AG04450 (cell line): ENCODE results near the gene PLCL1. TPM values are rescaled to one million over a fixed set of nuclear protein-coding genes. Genes with fewer than 3 reads are reported as not detected.

Experiments used
- CTCF ChIA-PET: fragments of 300-600, 350-600 bp; formaldehyde crosslinking; extraction: SDS; loops from one replicate; lab custom pipeline; 2022; ENCODE audit warnings: antibody characterized with exemption, inconsistent platforms; lab: Charles Lee
- POLR2A ChIA-PET: fragments of 350-600 bp; formaldehyde crosslinking; extraction: SDS; loops from one replicate; lab custom pipeline; 2021; ENCODE audit warnings: antibody characterized with exemption, inconsistent platforms; lab: Yijun Ruan, JAX
- DNase-seq: peaks from one replicate; pipeline ENCODE4 v3.0.0-alpha.2; 2011; ENCODE audit warnings: low read depth, low spot score
- H3K27ac ChIP-seq: one replicate; pipeline ENCODE4 v1.5.1; 2012; ENCODE audit warnings: low read depth, low read length, control low read depth
- H3K27me3 ChIP-seq: one replicate; pipeline ENCODE4 v1.6.0; 2012; ENCODE audit warnings: low read length; ENCODE audit not compliant: control insufficient read depth, insufficient read depth
- H3K4me3 ChIP-seq: 2 replicates; pipeline ENCODE4 v1.5.1; 2011; ENCODE audit warnings: mild to moderate bottlenecking, low read depth, low read length, control low read depth
- H3K9me3 ChIP-seq: 2 replicates; pipeline ENCODE4 v1.5.1; 2012; ENCODE audit warnings: low read length; ENCODE audit not compliant: control insufficient read depth, insufficient read depth
- CTCF ChIP-seq: IDR thresholded peaks from 2 replicates; pipeline ENCODE4 v1.5.1; 2011; ENCODE audit warnings: low read depth, low read length, control low read depth, inconsistent platforms
- polyA plus RNA-seq: library from polyadenylated mRNA; depleted of rRNA; stranded (reverse); fragments of >200 nt; gene quantifications from 2 replicates; pipeline ENCODE4 v1.2.3, GENCODE V29; 2011

The PLCL1 gene
- polyA plus RNA-seq, 1 experiment, result 0.43 TPM

GRCh38 chr2:197786010-197786877, 18.1 kb upstream of the PLCL1 start:
- DNase-seq, result no peak
- ChIA-PET CTCF (no interaction called here), POLR2A (no interaction called here)
- H3K27ac ChIP-seq, result no peak overlapping the region
- peak; percentile 32 for TF ChIP-seq CTCF
- peaks cover 4% of the 10 kb centered on the region for H3K27me3 ChIP-seq
- no peak overlapping the region for H3K4me3 ChIP-seq
- H3K9me3 ChIP-seq, result peaks cover 18% of the 10 kb centered on the region

GRCh38 chr2:197793456-197793855, 10.9 kb upstream of the PLCL1 start:
- TF ChIP-seq CTCF, result no peak
- ChIA-PET CTCF (interaction anchor here (1.3 to 1.4 kb wide), 2 partner anchors 334 to 503 kb away, joined by 4 to 6 read pairs; no protein-coding TSS in a partner anchor), POLR2A (no interaction called here)
- DNase-seq, result no peak
- peaks cover 6% of the 10 kb centered on the region for H3K27me3 ChIP-seq
- no peaks in the 10 kb centered on the region for H3K9me3 ChIP-seq
- H3K27ac ChIP-seq, result no peak overlapping the region
- H3K4me3 ChIP-seq, result no peak overlapping the region

- TF ChIP-seq CTCF, result no peak
- Histone ChIP-seq H3K4me3 (no peak overlapping the region), H3K9me3 (no peaks in the 10 kb centered on the region), H3K27ac (no peak overlapping the region), H3K27me3 (peaks cover 8% of the 10 kb centered on the region)
- ChIA-PET CTCF (interaction anchor here (0.9 to 1.2 kb wide), 3 partner anchors 332 to 514 kb away, joined by 3 to 5 read pairs (median 4); no protein-coding TSS in a partner anchor), POLR2A (no interaction called here)
- no peak for DNase-seq
Observed at GRCh38 chr2:197795277-197795676, 9.1 kb upstream of the PLCL1 start.

GRCh38 chr2:197798187-197798586, 6.2 kb upstream of the PLCL1 start:
- POLR2A ChIA-PET, result no interaction called here
- Histone ChIP-seq H3K27me3 (peaks cover 8% of the 10 kb centered on the region), H3K4me3 (no peak overlapping the region), H3K9me3 (no peaks in the 10 kb centered on the region), H3K27ac (no peak overlapping the region)
- TF ChIP-seq CTCF, result no peak
- no peak for DNase-seq
- CTCF ChIA-PET, result interaction anchor here (1.2 to 1.5 kb wide), 3 partner anchors 15 to 329 kb away, joined by 3 to 10 read pairs (median 4); no protein-coding TSS in a partner anchor

GRCh38 chr2:197799068-197799467, 5.3 kb upstream of the PLCL1 start:
- Histone ChIP-seq H3K4me3 (no peak overlapping the region), H3K9me3 (no peaks in the 10 kb centered on the region), H3K27ac (no peak overlapping the region), H3K27me3 (peaks cover 8% of the 10 kb centered on the region)
- DNase-seq, result no peak
- CTCF ChIA-PET, result interaction anchor here (1.1 to 1.9 kb wide), 5 partner anchors 14 to 516 kb away, joined by 3 to 10 read pairs (median 4); no protein-coding TSS in a partner anchor
- no peak for TF ChIP-seq CTCF
- POLR2A ChIA-PET, result no interaction called here
